GM06990 (cell line): ENCODE data around the gene FERMT1.
"Not testable (repeated sequence)": the region's sequence is repeated elsewhere in the genome, so short reads cannot be mapped to it uniquely, and the experiment has no call there.

Experiments used
- DNase-seq: peaks from one replicate; pipeline ENCODE4 v3.0.0-alpha.2; 2011; ENCODE audit not compliant: insufficient read length; ENCODE audit errors: extremely low read depth
- H3K27me3 ChIP-seq: replicated peaks from 2 replicates; pipeline ENCODE4 v1.6.0; 2011; ENCODE audit warnings: low read length; ENCODE audit not compliant: control insufficient read depth, insufficient read depth
- H3K36me3 ChIP-seq: 2 replicates; pipeline ENCODE4 v1.5.1; 2011; ENCODE audit warnings: low read length; ENCODE audit not compliant: control insufficient read depth, insufficient read depth
- H3K4me3 ChIP-seq: replicated peaks from 2 replicates; pipeline ENCODE4 v1.5.1; 2011; ENCODE audit warnings: low read depth, mild to moderate bottlenecking, control low read depth, low read length
- CTCF ChIP-seq: IDR thresholded peaks from 2 replicates; pipeline ENCODE4 v1.5.1; 2011; ENCODE audit warnings: low read length, control low read depth, mild to moderate bottlenecking, inconsistent platforms; ENCODE audit not compliant: insufficient read depth, poor library complexity, severe bottlenecking

The FERMT1 gene

GRCh38 chr20:6037082-6037481, 85.7 kb downstream of the FERMT1 start:
- TF ChIP-seq CTCF: no peak
- Histone ChIP-seq H3K27me3 (no peaks in the 10 kb centered on the region), H3K4me3 (no peak overlapping the region), H3K36me3 (peaks cover 12% of the 10 kb centered on the region)
- no peak for DNase-seq

- H3K27me3 ChIP-seq: no peaks in the 10 kb centered on the region
- H3K4me3 ChIP-seq: no peak overlapping the region
- DNase-seq: no peak
- TF ChIP-seq CTCF: no peak
- H3K36me3 ChIP-seq: peaks cover 12% of the 10 kb centered on the region
These were observed 86.6 kb downstream of the FERMT1 start for GRCh38 chr20:6036213-6036612.

- no peak for TF ChIP-seq CTCF
- no peak for DNase-seq
- H3K36me3 ChIP-seq: peaks cover 9% of the 10 kb centered on the region
- no peak overlapping the region for H3K4me3 ChIP-seq
- H3K27me3 ChIP-seq: no peaks in the 10 kb centered on the region
These were observed 88.5 kb downstream of the FERMT1 start for GRCh38 chr20:6034134-6034969.

DNA sequence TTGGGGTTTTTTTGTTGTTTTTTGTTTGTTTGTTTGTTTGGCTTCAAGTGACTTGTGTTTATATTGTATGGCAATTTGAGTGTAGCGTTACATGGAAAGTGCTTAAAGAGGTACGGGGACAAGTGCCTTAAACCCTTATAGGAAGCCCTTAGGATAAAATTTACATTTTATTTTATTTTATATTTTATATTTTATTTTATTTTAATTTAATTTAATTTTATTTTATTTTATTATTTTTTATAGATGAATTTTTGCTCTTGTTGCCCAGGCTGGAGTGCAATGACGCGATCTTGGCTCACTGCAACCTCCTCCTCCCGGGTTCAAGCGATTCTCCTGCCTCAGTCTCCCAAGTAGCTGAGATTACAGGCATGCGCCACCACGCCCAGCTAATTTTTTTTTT, 89.9 kb downstream of the FERMT1 start:
- H3K27me3 ChIP-seq, DNase-seq, H3K36me3 ChIP-seq, H3K4me3 ChIP-seq: not testable (repeated sequence)

DNA sequence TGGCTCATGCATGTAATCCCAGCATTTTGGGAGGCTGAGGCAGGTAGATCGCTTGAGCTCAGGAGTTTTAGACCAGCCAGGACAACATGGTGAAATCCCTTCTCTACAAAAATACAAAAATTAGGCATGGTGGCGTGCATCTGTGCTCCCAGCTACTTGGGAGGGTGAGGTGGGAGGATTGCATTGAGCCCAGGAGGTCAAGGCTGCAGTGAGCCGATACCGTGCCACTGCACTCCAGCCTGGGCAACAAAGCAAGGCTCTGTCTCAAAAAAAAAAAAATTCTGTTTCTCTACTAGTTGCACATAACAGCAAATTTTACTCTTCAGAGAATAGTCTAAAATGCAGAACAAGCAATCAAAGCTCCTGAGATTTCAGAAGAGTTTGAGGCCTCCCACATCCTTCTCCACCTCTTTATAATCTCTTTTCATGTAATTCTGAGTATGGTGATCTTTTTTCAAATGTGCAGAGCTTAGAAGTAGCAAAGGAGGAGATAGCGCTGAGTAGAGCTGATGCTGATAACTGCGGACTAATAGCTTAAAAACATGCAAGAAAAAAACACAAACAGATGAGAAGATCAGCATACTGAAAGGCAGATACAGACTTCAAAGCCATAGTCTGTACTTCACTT, 92.3 kb downstream of the FERMT1 start:
- Histone ChIP-seq H3K4me3 (no peak overlapping the region), H3K36me3 (peaks cover 8% of the 10 kb centered on the region), H3K27me3 (no peaks in the 10 kb centered on the region)
- TF ChIP-seq CTCF: no peak
- no peak for DNase-seq

DNA sequence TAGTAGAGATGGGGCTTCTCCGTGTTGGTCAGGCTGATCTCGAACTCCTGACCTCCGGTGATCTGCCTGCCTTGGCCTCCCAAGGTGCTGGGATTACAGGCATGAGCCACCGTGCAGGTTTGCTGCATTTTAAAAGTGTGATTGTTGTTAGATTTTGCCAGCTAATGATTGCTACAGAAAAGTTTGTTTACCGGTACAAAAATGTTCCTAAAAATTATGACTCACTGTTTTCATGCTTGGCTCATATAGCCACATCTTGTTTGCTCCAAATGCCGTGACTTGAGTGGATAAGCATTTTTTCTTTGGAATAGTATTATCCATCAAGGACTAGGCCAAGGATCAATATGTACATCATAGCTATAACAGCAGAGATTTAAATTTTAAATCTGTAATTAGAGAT, 93.3 kb downstream of the FERMT1 start:
- Histone ChIP-seq H3K4me3 (no peak overlapping the region), H3K36me3 (peaks cover 10% of the 10 kb centered on the region), H3K27me3 (no peaks in the 10 kb centered on the region)
- no peak for TF ChIP-seq CTCF
- DNase-seq: no peak
